AG09309 (cell line): ENCODE data around the gene AP3M1.
A peak's percentile ranks its signal among the peaks of the same experiment; 100 is the strongest.
"Not testable (repeated sequence)": the region's sequence is repeated elsewhere in the genome, so short reads cannot be mapped to it uniquely, and the experiment has no call there.

Experiments
- DNase-seq: peaks from one replicate; pipeline ENCODE4 v3.0.0-alpha.2; 2010; ENCODE audit warnings: low read depth
- H3K4me3 ChIP-seq: 2 replicates; pipeline ENCODE4 v1.5.1; 2011; ENCODE audit warnings: mild to moderate bottlenecking, low read depth, low read length, moderate library complexity; ENCODE audit not compliant: control insufficient read depth
- TF ChIP-seq, protein P1 (sequence below): IDR thresholded peaks from 2 replicates; pipeline ENCODE4 v1.5.1; 2011; ENCODE audit warnings: mild to moderate bottlenecking, low read depth, low read length, inconsistent platforms; ENCODE audit not compliant: insufficient read depth, control insufficient read depth; ENCODE audit errors: missing control alignments

The AP3M1 gene

DNA sequence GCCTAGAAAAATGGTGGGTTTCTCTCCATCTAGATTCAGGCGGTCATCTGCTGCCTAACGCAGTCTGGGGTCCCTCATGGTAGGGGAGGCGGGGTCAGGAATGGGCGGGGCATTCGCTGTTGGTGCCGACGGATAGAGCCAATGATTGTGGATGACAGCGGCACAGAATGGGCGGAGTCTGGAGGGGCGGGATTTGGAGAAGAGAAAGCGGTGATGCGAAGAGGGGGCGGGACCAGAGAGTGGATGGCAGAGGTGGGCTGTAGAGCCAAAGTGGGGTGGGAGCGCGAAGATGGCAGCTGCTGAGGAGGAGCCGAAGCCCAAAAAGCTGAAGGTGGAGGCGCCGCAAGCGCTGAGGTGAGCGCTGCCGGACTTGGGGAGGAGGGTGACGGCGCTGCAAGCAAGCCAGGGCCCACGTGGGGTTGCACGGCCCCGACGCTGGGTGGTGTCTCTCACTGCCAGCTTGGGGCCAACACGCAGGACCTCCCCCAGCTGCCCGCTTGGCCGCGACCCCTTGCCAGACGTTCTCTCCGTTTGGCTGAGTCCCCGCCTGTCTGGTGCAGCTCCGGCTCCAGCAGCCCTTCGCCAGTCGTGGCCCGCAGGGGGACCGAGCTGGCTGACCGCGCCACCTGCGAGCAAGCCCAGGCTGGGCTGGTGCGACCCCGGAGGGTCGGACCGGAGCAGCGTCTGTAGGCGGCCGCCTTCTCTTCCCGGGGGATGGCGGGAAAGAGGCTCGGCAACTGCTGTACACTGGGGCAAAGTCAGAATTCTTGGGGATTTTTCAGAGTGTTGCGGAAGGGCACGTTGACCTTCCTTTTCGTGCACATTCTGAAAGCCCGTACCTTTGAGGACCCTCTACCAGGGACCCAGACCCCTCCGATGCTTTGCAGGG, 606 bp upstream of the AP3M1 start, which contains the start of gene ADK:
ADK (plus strand) TSS at position 232 of the 889 bp plus-strand sequence; CDS start at position 290, 58 bp downstream.
- peak; percentile 84 for DNase-seq
- H3K4me3 ChIP-seq, result peak within 1 kb of the TSS; percentile 72
- TF ChIP-seq, protein P1, sequence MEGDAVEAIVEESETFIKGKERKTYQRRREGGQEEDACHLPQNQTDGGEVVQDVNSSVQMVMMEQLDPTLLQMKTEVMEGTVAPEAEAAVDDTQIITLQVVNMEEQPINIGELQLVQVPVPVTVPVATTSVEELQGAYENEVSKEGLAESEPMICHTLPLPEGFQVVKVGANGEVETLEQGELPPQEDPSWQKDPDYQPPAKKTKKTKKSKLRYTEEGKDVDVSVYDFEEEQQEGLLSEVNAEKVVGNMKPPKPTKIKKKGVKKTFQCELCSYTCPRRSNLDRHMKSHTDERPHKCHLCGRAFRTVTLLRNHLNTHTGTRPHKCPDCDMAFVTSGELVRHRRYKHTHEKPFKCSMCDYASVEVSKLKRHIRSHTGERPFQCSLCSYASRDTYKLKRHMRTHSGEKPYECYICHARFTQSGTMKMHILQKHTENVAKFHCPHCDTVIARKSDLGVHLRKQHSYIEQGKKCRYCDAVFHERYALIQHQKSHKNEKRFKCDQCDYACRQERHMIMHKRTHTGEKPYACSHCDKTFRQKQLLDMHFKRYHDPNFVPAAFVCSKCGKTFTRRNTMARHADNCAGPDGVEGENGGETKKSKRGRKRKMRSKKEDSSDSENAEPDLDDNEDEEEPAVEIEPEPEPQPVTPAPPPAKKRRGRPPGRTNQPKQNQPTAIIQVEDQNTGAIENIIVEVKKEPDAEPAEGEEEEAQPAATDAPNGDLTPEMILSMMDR, result peak; percentile 42

DNA sequence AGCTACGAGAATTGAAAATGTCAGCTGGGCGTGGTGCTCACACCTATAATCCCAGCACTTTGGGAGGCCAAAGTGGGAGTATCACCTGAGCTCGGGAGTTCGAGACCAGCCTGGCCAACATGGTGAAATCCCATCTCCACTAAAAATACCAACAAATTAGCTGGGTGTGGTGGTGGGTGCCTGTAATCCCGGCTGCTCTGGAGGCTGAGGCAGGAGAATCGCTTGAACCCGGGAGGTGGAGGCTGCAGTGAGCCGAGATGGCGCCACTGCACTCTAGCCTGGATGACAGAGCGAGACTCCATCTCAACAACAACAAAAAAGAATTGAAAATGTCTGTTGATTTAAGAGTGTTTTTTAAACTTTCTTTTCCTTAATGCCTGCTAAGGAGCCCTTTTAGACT, 3.6 kb downstream of the AP3M1 start:
- H3K4me3 ChIP-seq, DNase-seq: not testable (repeated sequence)

DNA sequence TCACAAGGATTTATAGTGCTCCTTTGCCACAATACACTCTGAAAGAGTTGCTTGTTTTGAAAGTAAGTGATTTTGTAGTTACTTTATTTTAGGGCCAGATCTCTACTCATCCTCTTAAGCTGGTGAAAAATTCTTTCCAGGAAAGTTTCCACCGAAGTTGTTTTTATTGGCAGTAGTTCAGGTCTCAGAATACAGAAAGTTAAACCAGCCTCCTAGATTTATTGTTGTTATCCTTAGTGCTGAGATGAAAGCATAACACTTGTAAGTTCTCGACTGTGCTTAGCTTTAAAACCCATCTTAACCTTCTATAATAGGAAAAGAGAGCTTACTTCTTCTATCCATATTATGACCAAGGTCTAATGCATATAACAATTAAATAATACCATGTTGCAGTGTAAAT, 5.5 kb downstream of the AP3M1 start:
- peak; percentile 67 for DNase-seq

DNA sequence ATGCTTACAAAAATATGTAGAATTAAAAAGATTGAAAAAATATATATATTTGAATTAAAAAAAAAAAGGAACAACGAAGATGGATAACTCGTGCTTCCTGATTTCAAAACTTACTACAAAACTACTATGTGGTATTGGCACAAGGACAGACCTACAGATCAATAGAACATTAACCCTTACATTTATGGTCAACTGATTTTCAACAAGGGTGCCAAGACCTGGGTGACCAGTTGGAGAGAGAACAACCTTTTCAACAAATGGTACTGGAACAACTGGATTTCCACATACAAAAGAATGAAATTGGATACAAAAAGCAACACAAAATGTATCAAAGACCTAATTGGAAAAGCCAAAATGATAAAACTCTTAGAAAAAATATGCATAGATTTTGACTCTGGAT, 10.1 kb downstream of the AP3M1 start:
- TF ChIP-seq, protein P1, result no peak
- no peak for DNase-seq
- no peak overlapping the region for H3K4me3 ChIP-seq

More for the DNA sequence above, 5.5 kb downstream of the AP3M1 start:
- TF ChIP-seq, protein P1, result no peak
- no peak overlapping the region for H3K4me3 ChIP-seq

DNA sequence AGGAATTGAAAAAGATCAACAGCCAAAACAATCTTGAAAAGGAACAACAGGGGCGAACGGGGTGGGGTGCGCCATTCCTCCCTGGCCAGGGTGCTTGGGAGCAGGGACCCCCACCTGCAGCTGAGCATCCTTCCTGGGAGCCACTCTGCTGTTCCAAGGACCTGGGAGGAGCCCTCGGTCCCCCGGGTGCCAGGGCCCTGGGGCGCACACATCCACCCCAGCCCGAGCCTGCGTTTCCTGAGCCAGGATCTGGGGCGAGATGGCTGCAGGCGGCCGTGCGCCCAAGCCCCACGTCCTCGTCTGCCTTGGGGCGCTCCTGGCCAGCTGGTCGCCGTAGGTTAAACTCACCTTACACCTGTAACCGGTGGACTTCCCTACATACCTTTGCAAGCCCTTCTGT, 10.6 kb downstream of the AP3M1 start:
- DNase-seq, result no peak
- H3K4me3 ChIP-seq, result no peak overlapping the region
- TF ChIP-seq, protein P1, result no peak

DNA sequence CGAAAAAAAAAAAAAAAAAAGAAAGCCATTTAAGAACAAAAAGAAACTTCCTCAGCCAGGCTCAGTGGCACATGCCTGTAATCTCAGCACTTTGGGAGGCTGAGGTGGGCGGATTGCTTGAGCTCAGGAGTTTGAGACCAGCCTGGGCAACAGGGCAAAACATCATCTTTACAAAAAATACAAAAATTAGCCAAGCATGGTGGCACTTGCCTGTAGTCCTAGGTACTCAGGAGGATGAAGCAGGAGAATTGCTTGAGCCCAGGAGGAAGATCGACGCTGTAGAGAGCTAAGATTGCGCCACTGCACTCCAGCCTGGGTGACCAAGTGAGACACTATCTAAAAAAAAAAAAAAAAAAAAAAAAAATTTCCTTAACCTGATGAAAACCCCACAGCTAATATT, 12.0 kb downstream of the AP3M1 start:
- not testable (repeated sequence) for DNase-seq, H3K4me3 ChIP-seq

DNA sequence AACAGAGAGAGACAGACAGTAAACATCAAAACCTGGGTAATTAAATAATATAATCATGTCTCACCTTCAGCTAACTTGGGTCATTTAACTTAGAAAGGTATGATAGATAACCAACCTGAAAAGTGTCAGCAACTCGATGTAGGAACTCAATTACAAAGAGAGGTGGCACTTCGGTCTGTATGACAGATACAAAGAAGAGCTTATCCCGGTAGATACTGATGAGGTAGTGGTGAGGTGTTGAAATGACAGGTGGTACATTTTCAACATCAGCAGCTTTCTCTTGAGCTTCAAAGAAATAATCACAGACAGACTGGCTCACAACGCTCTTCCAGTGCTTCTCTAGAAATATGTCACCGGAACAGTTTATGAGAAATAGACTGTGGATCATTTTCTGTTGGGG, 12.6 kb downstream of the AP3M1 start:
- H3K4me3 ChIP-seq, result no peak overlapping the region
- TF ChIP-seq, protein P1, result no peak
- no peak for DNase-seq
